Right ventricle myocardium superior (tissue), 1 donor: Measurements from ENCODE around the gene NSD1. TPM values are rescaled to one million over a fixed set of nuclear protein-coding genes. Genes with fewer than 3 reads are reported as not detected.
A peak's percentile ranks its signal among the peaks of the same experiment; 100 is the strongest.
"Not testable (repeated sequence)": the region's sequence is repeated elsewhere in the genome, so short reads cannot be mapped to it uniquely, and the experiment has no call there.

ENCODE experiments used
- ATAC-seq: fragments of 200-7000 bp; cut with Tn5 transposase; one replicate; pipeline ENCODE4 v1.9.1; 2020; ENCODE audit warnings: mild to moderate bottlenecking; ENCODE audit not compliant: poor library complexity
- DNase-seq: peaks from one replicate; pipeline ENCODE4 v3.0.0-alpha.2; 2020
- intact Hi-C: fragments of 100-400 bp; cut with DNase I; formaldehyde crosslinking; loops from one replicate; pipeline ENCODE4 v1.11.2; 2022
- total RNA-seq: library from RNA; stranded (reverse); fragmentation: NEBNext Ultra II Directional; extraction: Animal tissue kit (Norgen Biotek cat#: 25700); gene quantifications from one replicate; pipeline ENCODE4 v1.2.1, GENCODE V29; 2021
- donor health status: DM: no; HTN: yes; CAD: no; lungs with severe emphysema.

NSD1 gene
- total RNA-seq, 1 donor from 2014 or later: 33.6 TPM

DNA sequence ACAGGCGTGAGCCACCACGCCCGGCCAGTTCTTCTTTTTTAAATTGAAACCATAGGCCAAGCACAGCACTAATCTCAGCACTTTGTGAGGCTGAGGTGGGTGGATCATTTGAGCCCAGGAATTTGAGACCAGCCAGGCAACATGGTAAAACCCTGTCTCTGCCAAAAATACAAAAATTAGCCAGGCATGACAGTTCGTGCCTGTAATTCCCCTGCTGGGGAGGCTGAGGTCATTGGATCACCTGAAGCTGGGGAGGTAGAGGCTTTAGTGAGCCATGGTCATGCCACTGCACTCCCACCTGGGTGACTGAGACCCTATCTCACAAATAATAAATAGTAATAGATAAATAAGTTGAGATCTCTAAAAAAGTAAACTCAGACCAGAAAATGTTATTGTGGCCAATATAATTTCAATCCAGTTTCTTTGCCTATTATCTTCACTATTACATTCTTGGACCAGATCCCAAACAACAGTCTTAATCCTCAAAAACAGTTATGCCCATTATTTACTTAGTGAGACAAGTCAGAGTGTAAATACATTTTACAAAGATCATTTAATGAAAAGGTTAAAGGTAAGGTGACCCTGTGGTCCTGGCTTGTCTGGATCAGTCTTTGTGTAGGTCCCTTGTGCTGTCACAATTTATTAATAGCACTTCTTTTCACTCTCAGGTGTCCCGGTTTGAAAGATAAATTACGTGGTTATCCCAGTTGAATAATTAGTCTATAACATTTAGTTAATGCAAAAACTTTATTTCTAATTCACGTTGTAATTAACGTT, 116.4 kb downstream of the NSD1 start:
- intact Hi-C loops: loop anchor here (10.0 kb wide), 1 partner anchor 135 kb away; no protein-coding TSS in a partner anchor
- DNase-seq: no peak
- no peak for ATAC-seq

DNA sequence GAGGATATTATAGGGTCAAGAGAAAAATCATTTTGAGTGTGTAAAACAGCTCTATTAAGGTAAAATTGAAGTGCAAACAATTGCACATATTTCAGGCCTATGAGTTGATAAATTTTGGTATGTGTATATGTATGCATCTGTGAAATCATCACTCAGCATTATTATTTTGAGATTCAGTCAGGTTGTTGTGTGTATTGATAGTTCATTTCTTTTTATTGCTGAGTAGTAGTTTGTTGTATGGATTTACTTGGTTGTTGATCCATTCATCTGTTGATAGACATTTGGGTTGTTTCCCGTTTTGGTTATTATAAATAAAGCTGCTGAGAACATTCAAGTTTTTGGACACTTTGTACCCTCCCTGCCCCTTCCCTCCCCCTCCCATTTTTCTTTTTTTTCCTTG, 119.7 kb downstream of the NSD1 start:
- DNase-seq: no peak
- intact Hi-C loops: no loop called here
- ATAC-seq: no peak

DNA sequence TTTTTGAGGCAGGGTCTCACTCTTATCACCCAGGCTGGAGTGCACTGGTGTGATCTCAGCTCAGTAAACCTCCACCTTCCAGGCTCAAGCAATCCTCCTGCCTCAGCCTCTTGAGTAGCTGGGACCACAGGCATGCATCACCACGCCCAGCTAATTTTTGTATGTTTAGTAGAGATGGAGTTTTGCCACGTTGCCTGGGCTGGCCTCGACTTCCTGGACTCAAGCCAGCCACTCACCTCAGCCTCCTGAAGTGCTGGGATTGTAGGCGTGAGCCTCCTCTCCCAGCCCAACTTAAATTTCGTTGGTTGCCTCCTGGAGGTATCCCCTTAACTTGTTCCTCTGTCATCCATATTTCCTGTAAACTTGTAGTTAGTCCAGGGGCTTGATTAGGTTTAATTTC, 122.7 kb downstream of the NSD1 start:
- no peak for DNase-seq
- intact Hi-C loops: no loop called here
- no peak for ATAC-seq

DNA sequence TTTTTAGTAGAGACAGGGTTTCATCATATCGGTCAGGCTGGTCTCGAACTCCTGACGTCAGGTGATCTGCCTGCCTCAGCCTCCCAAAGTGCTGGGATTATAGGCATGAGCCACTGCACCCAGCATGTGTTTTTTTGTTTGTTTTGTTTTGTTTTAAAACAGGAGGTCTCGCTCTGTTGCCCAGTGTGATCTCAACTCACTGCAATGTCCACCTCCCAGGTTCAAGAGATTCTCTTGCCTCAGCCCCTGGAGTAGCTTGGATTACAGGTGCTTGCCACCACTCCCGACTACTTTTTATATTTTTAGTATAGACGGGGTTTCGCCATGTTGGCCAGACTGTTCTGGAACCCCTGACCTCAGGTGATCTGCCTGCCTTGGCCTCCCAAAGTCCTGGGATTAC, 125.1 kb downstream of the NSD1 start:
- ATAC-seq, DNase-seq, intact Hi-C loops: not testable (repeated sequence)

DNA sequence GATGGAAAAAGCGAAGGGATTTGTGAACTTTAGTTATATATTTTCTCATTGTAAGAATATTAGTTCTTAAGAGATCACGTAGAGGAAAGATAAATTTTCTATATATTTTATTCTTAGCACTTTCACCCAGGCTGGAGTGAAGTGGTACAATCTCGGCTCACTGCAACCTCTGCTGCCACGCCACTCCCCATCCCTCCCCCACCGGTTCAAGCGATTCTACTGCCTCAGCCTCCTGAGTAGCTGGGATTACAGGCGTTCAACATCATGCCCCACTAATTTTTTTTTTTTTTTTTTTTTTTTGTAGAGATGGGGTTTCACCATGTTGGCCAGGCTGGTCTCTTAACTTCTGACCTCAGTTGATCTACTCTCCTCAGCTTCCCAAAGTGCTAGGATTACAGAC, 127.4 kb downstream of the NSD1 start:
- ATAC-seq (no peak), DNase-seq (no peak)
- intact Hi-C loops: no loop called here

DNA sequence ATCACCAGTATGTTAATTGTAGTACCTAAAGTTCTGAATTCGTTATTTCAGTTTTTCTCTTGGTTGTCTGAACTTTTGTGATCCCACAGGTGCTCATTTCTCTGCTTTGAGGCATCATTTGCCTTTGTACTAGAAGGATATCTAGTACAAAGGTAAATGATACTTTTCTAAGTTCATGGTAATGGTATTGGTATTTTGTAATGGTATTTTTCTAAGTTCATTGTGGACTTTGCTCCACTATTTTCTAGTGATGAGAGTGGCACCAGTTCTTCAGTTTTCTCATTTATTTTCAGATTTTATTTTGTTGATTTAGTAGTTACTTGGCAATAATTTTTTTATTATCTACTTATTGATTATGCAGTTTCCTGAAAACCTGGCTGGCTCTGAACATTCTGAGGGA, 127.9 kb downstream of the NSD1 start:
- DNase-seq: no peak
- intact Hi-C loops: no loop called here
- no peak for ATAC-seq

DNA sequence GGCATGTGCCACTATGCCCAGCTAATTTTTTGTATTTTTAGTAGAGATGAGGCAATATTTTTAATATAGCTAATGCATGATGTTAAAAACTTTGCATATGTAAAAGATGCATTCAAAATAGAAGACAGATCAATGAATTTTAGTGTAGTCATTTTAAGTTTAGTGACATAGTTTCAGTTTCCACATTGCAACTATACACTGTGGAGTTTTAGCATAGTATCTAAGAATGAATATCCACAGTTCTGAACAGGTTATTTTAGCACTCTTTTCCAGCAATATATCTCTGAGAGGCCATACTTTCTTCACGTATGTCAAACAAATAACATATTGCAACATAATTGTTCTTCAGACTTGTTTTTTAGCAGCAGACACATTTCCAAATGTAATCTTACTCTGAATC, 130.6 kb downstream of the NSD1 start:
- DNase-seq (no peak), ATAC-seq (no peak)
- intact Hi-C loops: no loop called here

DNA sequence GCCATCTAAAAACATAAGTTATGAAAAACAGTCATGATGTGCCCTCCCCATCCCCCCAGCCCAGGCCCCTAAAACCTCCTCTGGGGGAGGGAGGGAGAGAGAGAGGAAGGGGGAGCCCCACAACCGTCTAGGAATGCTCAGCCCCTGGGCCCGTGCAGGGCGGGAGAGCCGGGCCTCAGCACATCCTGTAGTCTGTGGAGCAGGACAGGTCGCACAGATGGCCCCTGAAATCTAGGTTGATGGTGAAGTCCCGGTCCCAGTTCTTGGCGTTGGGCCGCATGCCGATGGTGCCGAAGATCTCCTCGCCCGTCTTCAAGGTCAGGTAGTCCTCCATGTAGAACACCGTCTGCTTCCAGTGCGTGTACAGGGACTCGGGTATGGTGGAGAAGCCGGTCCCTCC, 131.8 kb downstream of the NSD1 start:
- no peak for ATAC-seq
- intact Hi-C loops: no loop called here
- DNase-seq: no peak

DNA sequence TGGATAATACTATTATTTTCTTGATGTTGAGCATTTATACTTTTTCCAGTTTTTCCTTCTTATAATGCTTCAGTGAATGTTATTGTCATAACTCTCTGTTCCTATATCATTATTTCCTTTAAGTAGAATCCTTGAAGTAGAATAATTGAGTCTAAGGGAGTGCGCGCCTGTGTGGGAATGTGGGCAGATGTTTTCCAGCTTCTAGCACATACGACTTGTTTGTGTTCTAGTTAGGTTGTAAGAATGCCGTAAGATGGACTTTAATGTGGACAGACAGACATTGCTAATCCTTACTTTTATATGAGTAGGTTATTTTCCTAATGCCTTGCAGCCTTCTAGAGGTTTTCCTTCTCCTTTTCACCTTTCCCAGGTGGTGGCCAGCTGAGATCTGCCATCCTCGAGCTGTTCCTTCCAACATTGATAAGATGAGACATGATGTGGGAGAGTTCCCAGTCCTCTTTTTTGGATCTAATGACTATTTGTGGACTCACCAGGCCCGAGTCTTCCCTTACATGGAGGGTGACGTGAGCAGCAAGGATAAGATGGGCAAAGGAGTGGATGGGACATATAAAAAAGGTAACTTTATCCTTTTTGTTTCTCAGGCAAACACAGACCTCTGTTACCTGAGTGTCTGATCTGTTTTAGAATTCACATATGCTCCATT, 135.8 kb downstream of the NSD1 start:
- ATAC-seq (no peak), DNase-seq (no peak)
- intact Hi-C loops: no loop called here

DNA sequence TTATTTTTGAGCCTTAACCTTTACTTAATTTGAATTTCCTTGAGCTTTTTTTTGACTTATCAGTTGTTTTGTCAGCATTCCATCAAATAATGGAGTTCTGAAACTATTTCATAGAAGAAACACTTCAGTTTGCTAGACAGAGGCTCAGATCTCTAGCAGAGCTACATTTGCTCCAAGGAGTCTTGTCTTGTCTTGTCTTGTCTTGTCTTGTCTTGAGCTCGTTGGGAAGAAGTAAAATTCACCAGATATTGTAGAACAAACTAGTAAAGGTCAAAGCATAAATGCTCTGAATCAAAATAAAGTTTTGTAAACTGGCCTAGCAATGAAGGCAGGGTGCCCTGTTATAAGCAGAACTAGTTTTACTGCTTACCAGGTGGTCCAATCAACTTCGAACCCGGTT, 136.4 kb downstream of the NSD1 start:
- intact Hi-C loops: no loop called here
- ATAC-seq (no peak), DNase-seq (no peak)

DNA sequence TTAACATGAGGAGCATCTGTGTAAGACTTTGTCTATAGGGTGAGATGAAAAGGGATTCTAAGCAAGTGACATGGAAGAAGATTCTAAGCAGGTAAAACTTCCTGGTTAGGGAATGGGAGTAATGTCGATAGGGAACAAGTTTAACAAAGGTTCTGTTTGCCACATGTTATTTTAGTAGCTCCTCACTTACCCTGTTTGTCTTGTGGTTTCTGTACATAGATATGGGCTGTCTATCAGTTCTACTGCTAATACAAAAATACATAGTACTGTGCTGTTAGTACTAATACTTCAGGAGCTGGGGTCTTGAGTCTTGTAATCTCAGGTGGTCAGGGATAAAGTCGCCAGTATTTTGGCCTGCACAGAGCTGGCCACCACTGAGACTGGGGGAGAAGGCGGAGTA, 137.1 kb downstream of the NSD1 start:
- intact Hi-C loops: no loop called here
- DNase-seq (no peak), ATAC-seq (no peak)

DNA sequence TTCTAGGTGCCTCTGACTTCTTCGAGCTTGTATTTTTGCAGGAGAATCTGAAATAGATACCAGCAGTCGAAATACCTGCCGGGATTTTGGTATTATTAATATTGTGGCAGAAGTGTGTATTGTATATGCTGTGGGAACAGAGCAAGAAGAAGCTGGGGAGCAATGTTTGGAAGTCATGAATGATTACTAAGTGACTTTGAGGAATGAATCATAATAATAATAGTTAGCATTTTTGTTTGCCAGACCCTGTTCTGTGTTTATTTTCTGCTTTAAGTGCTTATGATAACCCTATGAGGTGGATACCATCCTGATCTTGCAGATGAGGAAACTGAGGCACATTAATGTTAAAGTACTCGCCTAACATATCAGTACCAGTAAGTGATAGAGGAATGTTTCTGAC, 137.5 kb downstream of the NSD1 start:
- ATAC-seq (no peak), DNase-seq (no peak)
- intact Hi-C loops: no loop called here

DNA sequence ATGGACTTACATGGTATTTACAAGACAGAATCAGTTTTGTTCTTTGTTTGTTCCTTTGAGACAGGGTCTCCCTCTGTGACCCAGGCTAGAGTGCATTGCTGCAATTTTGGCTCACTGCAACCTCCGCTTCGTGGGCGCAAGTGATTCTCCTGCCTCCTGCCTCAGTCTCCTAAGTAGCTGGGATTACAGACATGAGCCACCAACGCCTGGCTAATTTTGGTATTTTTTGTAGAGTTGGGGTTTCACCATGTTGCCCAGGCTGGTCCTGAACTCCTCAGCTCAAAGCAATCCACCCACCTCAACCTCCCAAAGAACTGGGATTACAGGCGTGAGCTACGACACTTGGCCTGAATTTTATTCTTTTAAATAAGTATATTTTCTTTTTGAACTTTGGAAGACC, 142.3 kb downstream of the NSD1 start:
- intact Hi-C loops: no loop called here
- no peak for ATAC-seq

DNA sequence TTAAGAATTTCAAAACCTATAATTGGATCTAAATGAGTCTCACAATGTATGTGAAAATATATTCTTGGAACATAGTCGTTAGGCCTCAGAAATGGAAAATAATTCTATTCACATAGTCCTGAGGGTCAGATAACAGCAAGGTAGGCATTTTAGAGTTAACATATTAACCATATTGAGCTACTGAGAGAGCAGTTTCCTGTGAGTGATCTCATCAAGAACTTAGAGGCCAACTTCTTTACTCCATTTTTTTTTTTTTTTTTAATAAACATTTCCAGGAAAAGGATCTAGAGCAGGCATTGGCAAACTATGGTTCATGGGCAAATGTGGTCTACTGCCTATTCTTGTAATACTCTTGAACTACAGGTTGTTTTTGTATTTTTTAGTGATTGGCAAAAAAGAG, 143.3 kb downstream of the NSD1 start:
- no peak for ATAC-seq
- intact Hi-C loops: no loop called here

More for the DNA sequence above, 142.3 kb downstream of the NSD1 start:
- no peak for DNase-seq

DNA sequence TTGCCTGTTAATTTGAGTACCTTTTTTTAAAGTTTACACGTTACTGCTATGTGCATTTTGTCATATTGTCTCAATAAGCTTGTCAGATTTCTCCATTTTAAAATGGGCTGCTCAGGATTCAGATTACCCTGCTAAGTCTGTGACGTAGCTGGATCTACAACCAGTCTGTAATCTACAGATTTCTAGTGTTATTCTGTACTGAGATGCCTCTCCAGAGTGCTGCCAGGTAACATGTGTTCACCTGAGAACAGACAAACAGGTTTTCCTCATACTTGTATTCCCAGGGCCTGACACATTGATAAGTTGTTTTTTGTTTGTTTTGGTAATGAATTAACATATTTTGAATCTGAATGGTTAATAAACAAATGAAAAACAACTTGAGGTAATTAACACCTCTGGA, 154.6 kb downstream of the NSD1 start:
- DNase-seq: no peak
- intact Hi-C loops: no loop called here
- no peak for ATAC-seq

More for the DNA sequence above, 143.3 kb downstream of the NSD1 start:
- no peak for DNase-seq

DNA sequence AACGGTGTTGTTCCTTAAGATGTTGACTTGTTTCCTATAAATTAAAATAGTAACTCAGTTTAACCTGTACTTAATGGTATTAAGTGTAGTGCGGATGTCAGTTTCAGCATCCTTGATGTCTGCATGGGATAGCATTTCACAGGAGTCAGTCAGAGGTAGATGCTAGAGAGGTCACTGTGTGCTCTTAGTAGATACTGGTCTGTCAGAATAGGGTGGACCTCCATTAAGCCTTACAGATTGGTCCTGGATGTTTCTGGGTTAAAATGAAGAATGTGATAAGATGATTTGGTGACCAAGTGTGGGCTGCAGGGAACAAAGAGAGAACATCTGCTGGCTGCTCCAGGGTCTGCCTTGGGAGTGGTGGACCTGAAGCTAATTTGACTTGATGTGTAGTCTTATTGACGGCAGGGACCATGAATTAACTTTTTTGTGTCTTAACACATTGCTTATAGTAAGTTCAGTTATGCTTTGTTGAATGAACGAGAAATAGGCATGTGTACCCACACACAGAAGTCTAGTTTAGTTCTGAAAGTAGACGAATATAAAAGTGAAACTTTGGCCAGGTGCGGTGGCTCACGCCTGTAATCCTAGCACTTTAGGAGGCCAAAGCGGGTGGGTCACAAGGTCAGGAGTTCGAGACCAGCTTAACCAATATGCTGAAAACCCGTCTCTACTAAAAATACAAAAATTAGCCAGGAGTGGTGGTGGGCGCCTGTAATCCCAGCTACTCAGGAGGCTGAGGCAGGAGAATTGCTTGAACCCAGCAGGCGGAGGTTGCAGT, 157.4 kb downstream of the NSD1 start:
- no peak for ATAC-seq
- DNase-seq: no peak
- intact Hi-C loops: loop anchor here (10.0 kb wide), 1 partner anchor 156 kb away; the partner anchor contains the start of gene NSD1

DNA sequence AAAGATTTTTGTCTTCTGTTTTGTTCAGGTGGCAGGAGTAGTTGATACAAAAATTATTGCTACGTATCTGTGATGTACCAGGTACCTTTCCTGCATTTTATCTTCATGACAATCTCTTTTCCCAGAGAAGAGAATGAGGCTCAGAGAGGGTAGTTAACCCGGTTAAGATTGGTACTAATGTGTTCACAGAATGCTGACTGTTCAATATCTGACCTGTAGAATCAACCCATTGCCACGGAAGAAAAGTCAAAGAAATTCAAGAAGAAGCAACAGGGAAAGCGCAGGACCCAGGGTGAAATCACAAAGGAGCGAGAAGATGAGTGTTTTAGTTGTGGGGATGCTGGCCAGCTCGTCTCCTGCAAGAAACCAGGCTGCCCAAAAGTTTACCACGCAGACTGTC, 158.2 kb downstream of the NSD1 start:
- no peak for ATAC-seq
- intact Hi-C loops: loop anchor here (10.0 kb wide), 1 partner anchor 157 kb away; the partner anchor contains the start of gene NSD1
- no peak for DNase-seq

DNA sequence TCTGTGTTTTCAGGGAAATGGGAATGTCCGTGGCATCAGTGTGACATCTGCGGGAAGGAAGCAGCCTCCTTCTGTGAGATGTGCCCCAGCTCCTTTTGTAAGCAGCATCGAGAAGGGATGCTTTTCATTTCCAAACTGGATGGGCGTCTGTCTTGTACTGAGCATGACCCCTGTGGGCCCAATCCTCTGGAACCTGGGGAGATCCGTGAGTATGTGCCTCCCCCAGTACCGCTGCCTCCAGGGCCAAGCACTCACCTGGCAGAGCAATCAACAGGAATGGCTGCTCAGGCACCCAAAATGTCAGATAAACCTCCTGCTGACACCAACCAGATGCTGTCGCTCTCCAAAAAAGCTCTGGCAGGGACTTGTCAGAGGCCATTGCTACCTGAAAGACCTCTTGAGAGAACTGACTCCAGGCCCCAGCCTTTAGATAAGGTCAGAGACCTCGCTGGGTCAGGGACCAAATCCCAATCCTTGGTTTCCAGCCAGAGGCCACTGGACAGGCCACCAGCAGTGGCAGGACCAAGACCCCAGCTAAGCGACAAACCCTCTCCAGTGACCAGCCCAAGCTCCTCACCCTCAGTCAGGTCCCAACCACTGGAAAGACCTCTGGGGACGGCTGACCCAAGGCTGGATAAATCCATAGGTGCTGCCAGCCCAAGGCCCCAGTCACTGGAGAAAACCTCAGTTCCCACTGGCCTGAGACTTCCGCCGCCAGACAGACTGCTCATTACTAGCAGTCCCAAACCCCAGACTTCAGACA, 160.4 kb downstream of the NSD1 start:
- ATAC-seq: no peak
- intact Hi-C loops: loop anchor here (10.0 kb wide), 1 partner anchor 159 kb away; the partner anchor contains the start of gene NSD1
- DNase-seq: no peak

DNA sequence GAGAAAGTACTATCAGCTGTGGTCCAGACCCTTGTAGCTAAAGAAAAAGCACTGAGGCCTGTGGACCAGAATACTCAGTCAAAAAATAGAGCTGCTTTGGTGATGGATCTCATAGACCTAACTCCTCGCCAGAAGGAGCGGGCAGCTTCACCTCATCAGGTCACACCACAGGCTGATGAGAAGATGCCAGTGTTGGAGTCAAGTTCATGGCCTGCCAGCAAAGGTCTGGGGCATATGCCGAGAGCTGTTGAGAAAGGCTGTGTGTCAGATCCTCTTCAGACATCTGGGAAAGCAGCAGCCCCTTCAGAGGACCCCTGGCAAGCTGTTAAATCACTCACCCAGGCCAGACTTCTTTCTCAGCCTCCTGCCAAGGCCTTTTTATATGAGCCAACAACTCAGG, 161.1 kb downstream of the NSD1 start:
- peak; percentile 56 for DNase-seq
- intact Hi-C loops: loop anchor here (10.0 kb wide), 1 partner anchor 160 kb away; the partner anchor contains the start of gene NSD1
- peak; percentile 85 for ATAC-seq
